Spinal cord (tissue), 10 donors: ENCODE results near the gene SCAPER. TPM values are rescaled to one million over a fixed set of nuclear protein-coding genes. Genes with fewer than 3 reads are reported as not detected.
A peak's percentile ranks its signal among the peaks of the same experiment; 100 is the strongest.

Experiments
- DNase-seq, 6 donors: peaks; one replicate each; pipeline versions ENCODE4 v3.0.0 to v3.0.0-alpha.2; 2013 to 2015; ENCODE audit warnings: low spot score in 6 of 6, low read depth in 4 of 6
- H3K27ac ChIP-seq: one replicate; pipeline ENCODE4 v1.5.1; 2013; ENCODE audit warnings: low read depth, low read length, control low read depth
- H3K27me3 ChIP-seq: one replicate; pipeline ENCODE4 v1.6.1; 2013; ENCODE audit warnings: low read length; ENCODE audit not compliant: control insufficient read depth, insufficient read depth
- H3K36me3 ChIP-seq: one replicate; pipeline ENCODE4 v1.6.1; 2013; ENCODE audit warnings: low read length; ENCODE audit not compliant: control insufficient read depth, insufficient read depth
- H3K4me1 ChIP-seq: one replicate; pipeline ENCODE4 v1.6.1; 2013; ENCODE audit warnings: low read length; ENCODE audit not compliant: control insufficient read depth, insufficient read depth
- H3K4me3 ChIP-seq: one replicate; pipeline ENCODE4 v1.5.1; 2013; ENCODE audit warnings: low read depth, low read length, control low read depth
- H3K9me3 ChIP-seq: one replicate; pipeline ENCODE4 v1.6.1; 2013; ENCODE audit warnings: low read length; ENCODE audit not compliant: control insufficient read depth, insufficient read depth
- WGBS: methylation state at CpG from one replicate; pipeline ENCODE4 v1.1.5; 2013; ENCODE audit warnings: missing lambda C conversion rate; ENCODE audit not compliant: insufficient coverage; 5-methylcytosine and 5-hydroxymethylcytosine counted together
- polyA plus RNA-seq, 2 donors: library from polyadenylated mRNA; unstranded; fragments of 120-200 nt; gene quantifications; one replicate each; pipeline ENCODE4 v1.2.1, GENCODE V29; 2013; ENCODE audit not compliant: insufficient read length in 2 of 2
- total RNA-seq, 2 donors: library from RNA; depleted of rRNA in 1 of 2; stranded (reverse); fragments of 120-200 nt in 1 of 2; fragments of >200 nt in 1 of 2; gene quantifications; one replicate each; pipeline versions ENCODE4 v1.2.3 to v1.2.4, GENCODE V29; 2013 to 2014
- donor health status: healthy.

The SCAPER gene
- total and polyA plus RNA-seq, 4 donors, result 33.2 to 70.3 (median 46.9) TPM

DNA sequence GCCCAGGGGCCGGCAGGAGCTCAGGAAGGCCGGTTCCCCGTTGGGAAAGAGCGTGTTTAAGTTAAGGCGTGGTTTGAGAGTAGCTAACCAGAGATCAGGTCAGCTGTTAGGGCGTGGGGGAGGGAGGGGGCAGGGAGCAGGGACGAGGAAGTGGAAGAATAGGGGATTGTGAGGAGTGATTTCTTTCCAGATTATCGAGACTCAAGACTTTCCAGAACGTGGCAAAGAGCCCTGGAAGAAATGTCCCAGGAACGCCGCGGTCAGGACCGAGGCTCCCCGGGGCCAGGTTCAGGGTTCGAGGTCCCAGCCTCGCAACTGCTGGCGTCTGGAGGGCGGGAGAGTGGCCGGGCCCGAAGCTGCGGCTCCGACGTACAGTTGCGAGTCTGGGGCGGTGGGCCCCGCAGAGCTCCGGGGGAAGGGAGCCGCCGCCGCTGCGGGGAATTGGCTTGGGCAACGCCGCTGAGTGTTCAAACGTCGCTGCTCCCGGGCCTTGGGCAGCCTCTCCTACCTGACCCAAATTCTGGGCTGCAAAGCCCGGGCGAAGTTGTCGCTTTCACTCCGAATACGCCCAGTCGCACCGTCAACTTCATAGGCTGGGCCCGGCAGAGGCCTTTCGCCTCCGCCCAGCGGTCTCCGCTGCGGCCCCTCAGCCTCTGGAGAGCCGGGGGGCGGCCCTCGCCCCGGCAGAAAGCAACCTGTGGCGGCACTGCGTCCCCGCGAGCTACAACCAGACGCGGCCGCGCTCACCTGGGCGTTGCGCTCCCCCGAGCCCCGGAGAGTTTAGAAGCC, 559.1 kb downstream of the SCAPER start:
- H3K36me3 ChIP-seq, result peaks cover 5% of the 10 kb centered on the region
- H3K4me3 ChIP-seq, result peak overlapping the region; percentile 12

DNA sequence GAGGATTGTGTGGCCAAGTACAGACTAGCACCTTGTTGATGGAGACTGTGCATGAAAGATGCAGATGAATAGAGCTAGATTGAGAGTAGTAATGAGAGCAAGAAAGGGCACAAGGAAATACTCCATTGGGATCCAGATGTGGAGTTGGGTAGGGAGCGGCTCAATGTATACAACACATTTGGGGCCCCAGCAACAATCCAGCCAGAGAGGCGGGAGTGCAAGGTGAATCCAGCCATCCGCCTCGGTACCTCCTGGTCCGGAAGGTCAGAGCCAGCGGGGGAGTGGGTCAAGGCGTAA, 559.6 kb downstream of the SCAPER start:
- no peak overlapping the region for H3K27ac ChIP-seq

More for the DNA sequence above, 559.1 kb downstream of the SCAPER start:
- no peaks in the 10 kb centered on the region for H3K9me3 ChIP-seq
- WGBS, result 3% methylated on average over 65 of the region's 65 CpGs
- no peak overlapping the region for H3K27ac ChIP-seq
- peaks cover 36% of the 10 kb centered on the region for H3K4me1 ChIP-seq
- peak in 1 of 6 donors; percentile 22 for DNase-seq
- peaks cover 80% of the 10 kb centered on the region for H3K27me3 ChIP-seq

DNA sequence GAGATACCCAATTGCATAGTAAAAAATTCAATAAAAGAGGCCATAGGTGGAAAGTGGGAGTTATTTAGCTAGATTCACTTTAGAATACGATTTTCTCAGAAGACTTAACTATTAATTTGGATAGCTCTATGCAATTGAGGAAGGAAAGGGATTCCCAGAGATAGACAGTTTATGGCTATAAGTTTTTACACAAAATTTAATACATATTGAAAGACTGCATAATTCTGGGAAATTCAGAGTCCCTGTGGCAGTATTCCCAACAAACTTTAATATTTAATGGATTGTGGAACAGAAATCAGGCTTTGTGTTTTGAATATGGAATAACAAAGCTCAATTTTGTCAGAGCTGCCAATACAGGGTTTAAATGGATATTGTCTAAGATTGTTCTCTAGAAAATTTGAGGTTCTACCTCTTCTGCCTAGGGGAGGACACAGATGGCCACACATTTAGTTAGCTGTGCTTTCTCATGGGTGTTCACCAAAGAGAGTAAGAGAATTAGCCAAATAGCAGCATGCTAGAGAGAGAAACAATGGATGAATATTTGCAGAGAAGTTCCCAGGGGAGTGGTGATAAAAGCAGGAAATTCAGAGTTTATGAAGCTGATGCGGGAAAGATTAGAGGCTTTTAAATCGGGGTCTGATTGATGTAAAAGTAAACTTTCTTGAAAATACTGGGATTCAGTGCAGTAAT, 560.1 kb downstream of the SCAPER start:
- WGBS, result 10% methylated on average over 2 of the region's 3 CpGs
- peaks cover 46% of the 10 kb centered on the region for H3K4me1 ChIP-seq

More for the DNA sequence above, 559.6 kb downstream of the SCAPER start:
- 15% methylated on average over 7 of the region's 7 CpGs for WGBS
- H3K36me3 ChIP-seq, result peaks cover 5% of the 10 kb centered on the region
- no peak overlapping the region for H3K4me3 ChIP-seq
- peaks cover 41% of the 10 kb centered on the region for H3K4me1 ChIP-seq
- H3K27me3 ChIP-seq, result peaks cover 85% of the 10 kb centered on the region
- no peak for DNase-seq
- H3K9me3 ChIP-seq, result no peaks in the 10 kb centered on the region

GRCh38 chr15:76343313-76343996, 561.7 kb downstream of the SCAPER start:
- H3K9me3 ChIP-seq, result no peaks in the 10 kb centered on the region
- peaks cover 95% of the 10 kb centered on the region for H3K27me3 ChIP-seq
- no peak overlapping the region for H3K27ac ChIP-seq
- peaks cover 5% of the 10 kb centered on the region for H3K36me3 ChIP-seq
- 5% methylated on average over 11 of the region's 16 CpGs for WGBS
- H3K4me1 ChIP-seq, result peaks cover 54% of the 10 kb centered on the region
- H3K4me3 ChIP-seq, result no peak overlapping the region
- DNase-seq, result peak in 2 of 6 donors; percentile 27 to 46

More for the DNA sequence above, 560.1 kb downstream of the SCAPER start:
- peaks cover 5% of the 10 kb centered on the region for H3K36me3 ChIP-seq
- DNase-seq, result peak in 1 of 6 donors; percentile 25
- no peaks in the 10 kb centered on the region for H3K9me3 ChIP-seq
- peaks cover 90% of the 10 kb centered on the region for H3K27me3 ChIP-seq
- no peak overlapping the region for H3K4me3 ChIP-seq
- no peak overlapping the region for H3K27ac ChIP-seq

GRCh38 chr15:76342382-76343201, 562.5 kb downstream of the SCAPER start:
- 1% methylated on average over 87 of the region's 87 CpGs for WGBS
- peak in 1 of 6 donors; percentile 25 for DNase-seq
- peaks cover 61% of the 10 kb centered on the region for H3K4me1 ChIP-seq

DNA sequence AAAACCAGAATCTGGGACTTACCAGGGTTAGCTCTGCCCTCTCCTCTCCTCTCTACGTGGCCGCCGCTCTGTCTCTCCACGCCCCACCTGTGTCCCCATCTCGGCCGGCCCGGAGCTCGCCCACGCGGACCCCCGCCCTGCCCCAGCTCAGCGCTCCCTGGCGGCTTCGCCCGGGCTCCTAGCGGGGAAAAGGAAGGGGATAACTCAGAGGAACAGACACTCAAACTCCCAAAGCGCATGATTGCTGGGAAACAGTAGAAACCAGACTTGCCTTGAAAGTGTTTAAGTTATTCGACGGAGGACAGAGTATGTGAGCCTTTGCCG, 563.1 kb downstream of the SCAPER start:
- Histone ChIP-seq H3K27ac (no peak overlapping the region), H3K27me3 (peaks cover 98% of the 10 kb centered on the region), H3K4me1 (peaks cover 64% of the 10 kb centered on the region), H3K4me3 (no peak overlapping the region), H3K36me3 (peaks cover 5% of the 10 kb centered on the region), H3K9me3 (no peaks in the 10 kb centered on the region)
- DNase-seq, result peak in 1 of 6 donors; percentile 53
- 2% methylated on average over 20 of the region's 20 CpGs for WGBS

More at GRCh38 chr15:76342382-76343201, 562.5 kb downstream of the SCAPER start:
- peaks cover 5% of the 10 kb centered on the region for H3K36me3 ChIP-seq
- no peak overlapping the region for H3K27ac ChIP-seq
- no peaks in the 10 kb centered on the region for H3K9me3 ChIP-seq
- peaks cover 98% of the 10 kb centered on the region for H3K27me3 ChIP-seq
- H3K4me3 ChIP-seq, result no peak overlapping the region

- Histone ChIP-seq H3K4me3 (no peak overlapping the region), H3K27ac (no peak overlapping the region), H3K9me3 (no peaks in the 10 kb centered on the region), H3K4me1 (peaks cover 62% of the 10 kb centered on the region), H3K27me3 (peaks cover 98% of the 10 kb centered on the region), H3K36me3 (peaks cover 5% of the 10 kb centered on the region)
- 1% methylated on average over 35 of the region's 42 CpGs for WGBS
- peak in 1 of 6 donors; percentile 33 for DNase-seq
These were observed 563.6 kb downstream of the SCAPER start for GRCh38 chr15:76341366-76342057.

DNA sequence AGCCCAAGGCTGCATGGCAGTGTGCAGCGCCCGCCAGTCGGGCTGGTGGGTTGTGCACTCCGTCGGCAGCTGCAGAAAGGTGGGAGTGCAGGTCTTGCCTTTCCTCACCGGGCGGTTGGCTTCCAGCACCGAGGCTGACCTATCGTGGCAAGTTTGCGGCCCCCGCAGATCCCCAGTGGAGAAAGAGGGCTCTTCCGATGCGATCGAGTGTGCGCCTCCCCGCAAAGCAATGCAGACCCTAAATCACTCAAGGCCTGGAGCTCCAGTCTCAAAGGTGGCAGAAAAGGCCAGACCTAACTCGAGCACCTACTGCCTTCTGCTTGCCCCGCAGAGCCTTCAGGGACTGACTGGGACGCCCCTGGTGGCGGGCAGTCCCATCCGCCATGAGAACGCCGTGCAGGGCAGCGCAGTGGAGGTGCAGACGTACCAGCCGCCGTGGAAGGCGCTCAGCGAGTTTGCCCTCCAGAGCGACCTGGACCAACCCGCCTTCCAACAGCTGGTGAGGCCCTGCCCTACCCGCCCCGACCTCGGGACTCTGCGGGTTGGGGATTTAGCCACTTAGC, 564.3 kb downstream of the SCAPER start:
- DNase-seq, result no peak
- WGBS, result under 1% methylated on average over 33 of the region's 35 CpGs
- Histone ChIP-seq H3K4me1 (peaks cover 62% of the 10 kb centered on the region), H3K27ac (no peak overlapping the region), H3K27me3 (peaks cover 98% of the 10 kb centered on the region), H3K9me3 (no peaks in the 10 kb centered on the region), H3K4me3 (no peak overlapping the region), H3K36me3 (peaks cover under 1% of the 10 kb centered on the region)
